NCI-H1694 (cell line): ENCODE measurements around the gene MON1A.
A peak's percentile ranks its signal among the peaks of the same experiment; 100 is the strongest.
"Not testable (repeated sequence)": the region's sequence is repeated elsewhere in the genome, so short reads cannot be mapped to it uniquely, and the experiment has no call there.

ENCODE experiments used
- DNase-seq: peaks from one replicate; lab custom pipeline; 2025; lab: John Stamatoyannopoulos, UW

The MON1A gene

DNA sequence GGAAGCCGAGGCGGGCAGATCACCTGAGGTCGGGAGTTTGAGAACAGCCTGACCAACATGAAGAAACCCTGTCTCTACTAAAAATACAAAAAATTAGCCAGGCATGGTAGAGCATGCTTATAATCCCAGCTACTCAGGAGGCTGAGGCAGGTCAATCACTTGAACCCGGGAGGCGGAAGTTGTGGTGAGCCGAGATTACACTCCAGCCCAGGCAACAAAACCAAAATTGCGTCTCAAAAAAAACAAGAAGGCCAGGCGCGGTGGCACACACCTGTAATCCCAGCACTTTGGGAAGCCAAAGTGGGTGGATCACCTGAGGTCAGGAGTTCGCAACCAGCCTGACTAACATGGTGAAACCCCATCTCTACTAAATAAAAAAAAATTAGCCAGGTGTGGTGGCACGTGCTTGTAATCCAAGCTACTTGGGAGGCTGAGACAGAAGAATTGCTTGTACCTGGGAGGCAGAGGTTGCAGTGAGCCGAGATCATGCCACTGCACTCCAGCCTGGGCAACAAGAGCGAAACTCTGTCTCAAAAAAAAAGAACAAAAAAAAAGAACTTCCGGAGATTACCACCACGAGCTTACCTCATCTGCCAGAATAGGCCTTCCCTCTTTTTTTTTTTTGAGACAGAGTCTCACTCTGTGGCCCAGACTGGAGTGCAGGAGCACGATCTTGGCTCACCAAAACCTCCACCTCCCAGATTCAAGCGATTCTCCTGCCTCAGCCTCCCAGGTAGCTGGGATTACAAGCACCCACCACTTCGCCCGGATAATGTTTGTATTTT is 11.6 kb downstream of the MON1A start:
- not testable (repeated sequence) for DNase-seq

DNA sequence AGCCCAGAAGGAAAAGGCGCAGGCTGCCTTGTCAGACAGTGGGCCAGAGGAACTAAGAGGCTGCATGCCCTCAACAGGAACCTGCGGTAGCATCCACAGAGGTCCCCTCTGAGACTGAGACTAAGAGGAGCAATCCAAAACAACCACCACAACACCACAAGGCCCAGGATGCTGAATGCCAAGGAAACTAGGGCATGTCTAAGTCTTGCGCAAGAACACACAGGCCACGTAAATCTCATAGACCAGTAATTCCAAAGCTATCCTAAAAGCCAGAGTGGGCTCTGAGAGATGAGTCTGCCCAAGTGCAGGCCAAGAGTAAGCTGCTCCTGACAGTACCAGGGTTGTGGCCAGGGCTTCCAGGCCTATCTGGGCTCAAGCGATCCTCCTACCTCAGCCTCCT is 12.9 kb downstream of the MON1A start:
- DNase-seq, result no peak

DNA sequence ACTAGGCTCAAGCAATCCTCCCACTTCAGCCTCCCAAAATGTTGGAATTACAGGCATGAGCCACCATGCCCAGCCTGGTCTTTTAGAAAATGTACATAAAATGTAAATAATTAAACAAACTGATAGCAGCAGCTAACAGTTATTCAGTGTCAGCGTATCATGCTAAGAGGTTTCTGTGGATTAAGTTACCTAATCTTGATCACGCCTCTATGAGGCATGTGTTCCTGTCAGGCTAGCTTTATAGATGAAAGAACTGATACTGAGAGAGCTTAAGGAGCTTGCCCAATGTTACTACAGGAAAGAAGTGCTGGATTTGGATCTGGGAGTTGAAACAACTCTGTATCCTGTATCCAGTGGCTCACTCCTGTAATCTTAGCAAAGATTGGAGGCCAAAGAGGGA is 14.7 kb downstream of the MON1A start:
- DNase-seq, result no peak

GRCh38 chr3:49912881-49913281 is 16.7 kb downstream of the MON1A start:
- peak; percentile 40 for DNase-seq

DNA sequence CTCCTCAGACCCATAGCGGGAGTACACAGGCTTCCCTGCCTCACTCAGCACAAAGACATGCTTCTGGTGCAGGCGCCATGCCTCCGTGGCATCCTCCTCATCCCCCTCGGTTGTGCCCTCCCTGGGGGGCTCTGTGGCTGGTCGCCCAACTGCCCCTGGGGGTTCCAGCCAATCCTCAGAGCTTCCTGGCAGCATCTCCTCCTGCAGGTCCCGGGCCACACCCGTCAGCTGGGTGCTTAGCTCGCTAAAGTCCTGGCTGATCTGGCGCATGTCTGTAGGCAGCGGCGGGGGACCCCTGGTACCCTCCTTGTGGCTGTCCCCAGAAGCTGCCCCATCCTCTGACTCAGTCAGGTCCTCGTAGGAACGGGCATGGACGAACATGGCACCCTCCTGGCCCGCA is 18.0 kb downstream of the MON1A start:
- DNase-seq, result no peak

- DNase-seq, result no peak
These were observed 18.5 kb downstream of the MON1A start for GRCh38 chr3:49911124-49911420.

- DNase-seq, result no peak
These were observed 19.0 kb downstream of the MON1A start for GRCh38 chr3:49910409-49911123.

DNA sequence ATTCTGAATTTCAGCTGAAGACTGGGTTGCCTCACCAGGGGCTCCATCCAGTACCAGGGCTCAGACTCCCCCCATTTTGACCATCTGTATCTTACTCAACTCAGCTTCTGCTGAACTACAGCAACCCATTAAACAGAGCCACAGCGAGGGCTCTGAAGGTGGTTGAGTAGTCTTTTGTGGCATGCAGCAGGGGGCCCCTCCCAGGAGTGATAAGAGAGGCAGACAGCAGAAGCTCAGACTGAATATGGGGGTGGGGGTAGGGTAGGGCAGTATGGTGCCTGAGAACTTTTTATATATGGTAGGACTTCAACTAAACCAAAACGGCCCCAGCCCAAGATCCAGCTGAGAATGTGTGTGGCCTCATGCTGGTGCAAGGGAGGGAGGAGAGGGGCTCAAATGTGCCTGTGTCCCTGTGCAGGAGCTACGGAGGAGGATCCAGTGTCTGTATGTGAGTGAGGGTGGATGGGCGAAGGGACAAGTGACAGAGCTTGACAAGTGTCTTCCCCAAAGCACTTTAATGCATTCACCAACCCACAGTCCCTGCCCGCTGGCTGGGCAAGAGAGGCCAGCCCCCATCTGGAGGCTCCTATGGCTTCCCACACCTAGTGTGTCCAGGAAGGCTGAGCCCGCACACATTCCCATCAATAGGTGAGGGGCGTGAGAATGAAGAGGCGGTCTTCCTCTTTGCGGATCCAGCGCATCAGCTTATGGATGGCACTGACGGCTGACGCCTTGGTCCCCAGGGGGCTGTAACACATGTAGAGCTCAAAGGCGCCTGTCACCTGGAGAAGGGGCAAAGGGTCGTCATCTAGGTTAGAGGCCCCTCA is 21.0 kb downstream of the MON1A start:
- DNase-seq, result no peak

GRCh38 chr3:49906073-49906743 is 23.4 kb downstream of the MON1A start:
- peak; percentile 10 for DNase-seq

DNA sequence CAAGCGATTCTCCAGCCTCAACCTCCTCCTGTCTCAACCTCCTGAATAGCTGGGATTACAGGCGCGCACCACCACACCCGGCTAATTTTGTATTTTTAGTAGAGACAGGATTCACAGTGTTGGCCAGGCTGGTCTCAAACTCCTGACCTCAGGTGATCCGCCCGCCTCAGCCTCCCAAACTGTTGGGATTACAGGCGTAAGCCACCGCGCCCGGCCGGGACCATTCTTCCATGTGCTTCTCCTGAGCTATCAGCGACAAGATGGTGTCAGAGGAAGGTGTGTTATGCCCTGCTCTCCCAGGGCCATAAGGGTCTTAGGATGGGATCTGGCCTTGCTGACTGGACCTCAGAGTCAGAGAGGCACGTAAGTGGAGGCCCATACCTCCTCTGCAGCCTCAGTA is 25.2 kb downstream of the MON1A start:
- DNase-seq, result not testable (repeated sequence)

DNA sequence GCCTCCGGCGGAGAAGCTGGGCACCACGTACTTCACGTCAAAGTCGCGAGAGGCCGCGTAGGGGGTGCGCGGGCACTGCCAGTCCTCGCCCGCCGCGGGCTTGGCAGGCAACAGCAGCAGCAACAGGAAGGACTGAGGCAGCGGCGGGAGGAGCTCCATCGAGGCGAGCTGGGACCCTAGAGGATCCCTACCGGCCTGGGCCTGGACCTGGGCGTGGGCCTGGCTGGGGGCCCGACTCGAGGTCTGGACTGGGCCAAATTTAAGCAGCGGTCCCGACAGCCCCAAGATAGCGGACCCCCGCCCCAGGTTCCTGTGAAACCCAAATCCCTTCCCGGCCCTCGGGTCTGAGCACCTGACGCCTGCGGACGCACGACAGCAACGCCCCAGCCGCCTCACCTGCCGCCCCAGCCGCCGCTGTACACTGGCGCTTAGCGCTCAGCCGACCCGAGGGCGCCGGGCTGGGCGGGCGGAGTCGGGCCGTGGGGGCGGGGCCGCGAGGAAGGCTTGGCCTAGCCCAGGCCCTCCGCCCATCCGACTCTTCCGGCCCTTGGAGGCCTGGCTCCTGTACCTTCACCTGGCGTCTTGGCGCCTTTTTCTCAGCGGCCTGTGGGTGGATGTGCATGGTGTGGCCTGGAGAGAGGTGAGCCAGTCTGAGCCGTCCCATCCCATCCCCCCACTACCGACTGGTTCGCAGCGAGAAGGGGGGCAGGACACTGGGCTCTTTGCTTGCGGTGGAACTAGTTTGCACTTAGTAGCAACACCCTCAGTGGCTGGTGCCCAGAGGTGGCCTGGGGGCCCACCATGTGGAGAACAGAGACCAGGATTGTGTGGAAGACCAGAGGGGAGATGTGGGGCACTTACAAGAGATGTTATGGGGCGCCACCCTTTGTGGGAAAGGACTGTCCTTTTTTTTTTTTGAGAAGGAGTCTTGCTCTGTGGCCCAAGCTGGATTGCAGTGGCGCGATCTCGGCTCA is 25.9 kb downstream of the MON1A start, which contains the start of gene MST1R:
MST1R (minus strand) TSS at position 423 of the 974 bp plus-strand sequence; CDS start at position 159, 264 bp downstream.
- DNase-seq, result no peak

DNA sequence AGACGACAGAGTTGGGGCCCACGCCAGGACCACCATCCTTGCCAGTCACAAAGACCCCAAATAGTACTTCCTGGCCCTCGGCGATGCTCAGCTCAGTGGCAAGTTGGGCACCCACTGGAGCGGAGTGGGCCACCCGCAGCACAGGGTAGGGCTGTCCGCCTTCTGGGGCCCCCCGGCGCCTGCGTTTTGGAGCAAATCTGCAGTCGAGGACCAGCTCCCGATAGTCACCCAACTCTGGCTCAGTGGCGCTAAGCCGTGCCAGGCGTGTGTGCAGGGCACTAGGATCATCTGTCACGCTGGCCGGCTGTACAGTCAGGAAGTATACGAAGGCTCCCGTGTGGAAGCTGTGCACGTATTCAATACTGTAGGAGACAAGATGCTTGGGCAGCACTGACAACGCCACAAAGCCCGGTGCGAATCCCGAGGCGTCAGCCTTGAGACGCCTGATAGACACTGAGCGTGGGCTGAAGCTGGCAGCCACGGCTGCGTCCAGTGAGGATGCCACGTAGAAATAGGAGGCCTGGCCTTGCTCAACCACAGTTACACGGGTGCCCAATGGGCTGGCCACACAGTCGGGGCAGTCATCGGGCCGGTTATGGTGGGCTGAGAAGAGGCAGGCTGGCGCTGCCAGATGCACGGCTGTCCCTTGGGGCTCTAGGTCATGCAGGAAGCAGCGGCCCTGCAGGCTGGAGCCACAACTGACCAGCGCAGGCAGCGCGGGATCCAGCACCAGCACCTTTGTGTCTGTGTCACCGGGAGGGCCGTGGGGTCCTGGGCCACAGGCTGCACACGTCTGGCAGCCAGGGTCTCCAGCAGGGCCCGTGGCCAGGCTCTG is 26.9 kb downstream of the MON1A start:
- no peak for DNase-seq

- no peak for DNase-seq
These were observed 28.0 kb downstream of the MON1A start for GRCh38 chr3:49901366-49902339.

- no peak for DNase-seq
These were observed 29.0 kb downstream of the MON1A start for GRCh38 chr3:49900491-49901153.

GRCh38 chr3:49899815-49900214 is 29.8 kb downstream of the MON1A start:
- DNase-seq, result peak; percentile 39

DNA sequence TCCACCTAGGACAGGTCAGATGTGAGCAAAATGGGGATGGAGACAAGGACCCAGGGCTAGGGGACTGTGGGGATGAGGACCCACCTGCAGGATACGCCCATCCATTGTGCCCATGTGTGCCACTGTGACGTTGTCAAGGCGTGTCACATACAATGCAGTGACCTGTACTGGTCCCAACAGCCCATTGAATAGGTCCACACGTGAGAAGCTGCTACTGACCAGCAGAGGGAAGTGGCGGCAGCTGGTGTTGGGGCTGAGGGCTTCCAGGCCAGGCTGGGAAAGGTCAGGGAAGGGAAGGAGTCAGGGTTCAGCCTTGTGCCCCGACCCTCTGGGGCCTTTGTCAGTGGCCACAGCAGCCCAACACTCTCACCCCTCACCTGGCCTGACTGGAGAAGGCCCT is 30.6 kb downstream of the MON1A start:
- no peak for DNase-seq

GRCh38 chr3:49896345-49896744 is 33.3 kb downstream of the MON1A start:
- DNase-seq, result no peak

DNA sequence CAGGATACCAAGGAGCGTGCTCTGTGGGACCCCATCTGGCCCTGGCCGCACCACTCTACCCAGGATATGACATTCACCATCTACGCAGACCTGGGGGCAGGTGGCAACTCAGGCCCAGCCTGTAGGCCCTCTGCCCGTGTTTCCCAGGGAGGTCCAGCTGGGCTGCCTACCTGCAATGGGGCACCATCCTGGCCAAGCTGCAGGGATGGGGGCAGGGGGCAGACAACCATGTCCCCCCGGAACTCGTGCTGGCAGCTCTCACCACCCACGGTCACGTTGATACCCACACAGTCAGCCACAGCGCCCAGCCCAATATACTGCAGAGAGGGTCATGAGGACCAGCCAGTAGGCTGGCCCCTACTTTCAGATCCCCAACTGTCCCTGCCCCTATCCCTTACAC is 33.8 kb downstream of the MON1A start:
- DNase-seq, result no peak
